H9 (cell line): ENCODE data around the gene ART3. TPM values are rescaled to one million over a fixed set of nuclear protein-coding genes. Genes with fewer than 3 reads are reported as not detected.

Experiments used
- DNase-seq: peaks from one replicate; pipeline ENCODE4 v3.0.0-alpha.2; 2017
- H2AFZ ChIP-seq: one replicate; pipeline ENCODE4 v1.6.1; 2013; ENCODE audit warnings: mild to moderate bottlenecking, low read length, control low read depth, moderate library complexity
- H2AK5ac ChIP-seq: 2 replicates; pipeline ENCODE4 v1.6.1; 2013; ENCODE audit warnings: low read length, control low read depth, mixed read lengths; ENCODE audit not compliant: insufficient read length
- H2BK120ac ChIP-seq: one replicate; pipeline ENCODE4 v1.6.1; 2013; ENCODE audit warnings: low read depth, mild to moderate bottlenecking, low read length, control low read depth, inconsistent platforms; ENCODE audit not compliant: poor library complexity, severe bottlenecking
- H2BK12ac ChIP-seq: 2 replicates; pipeline ENCODE4 v1.6.1; 2013; ENCODE audit warnings: low read length, control low read depth, mixed read lengths, low read depth; ENCODE audit not compliant: insufficient read length
- H2BK15ac ChIP-seq: 2 replicates; pipeline ENCODE4 v1.6.1; 2013; ENCODE audit warnings: low read depth, low read length, control low read depth
- H2BK20ac ChIP-seq: one replicate; pipeline ENCODE4 v1.6.1; 2013; ENCODE audit warnings: low read depth, mild to moderate bottlenecking, low read length, control low read depth, inconsistent platforms; ENCODE audit not compliant: poor library complexity, severe bottlenecking
- H2BK5ac ChIP-seq: 2 replicates; pipeline ENCODE4 v1.6.1; 2013; ENCODE audit warnings: low read length, control low read depth, mixed read lengths; ENCODE audit not compliant: insufficient read length
- H3K14ac ChIP-seq: 2 replicates; pipeline ENCODE4 v1.6.1; 2013; ENCODE audit warnings: low read length, control low read depth; ENCODE audit not compliant: insufficient read depth
- H3K18ac ChIP-seq: 2 replicates; pipeline ENCODE4 v1.6.1; 2013; ENCODE audit warnings: low read depth, mild to moderate bottlenecking, mixed read lengths, low read length, control low read depth; ENCODE audit not compliant: insufficient read length
- H3K23ac ChIP-seq: 2 replicates; pipeline ENCODE4 v1.6.1; 2013; ENCODE audit warnings: low read length, control low read depth, mixed read lengths, low read depth; ENCODE audit not compliant: insufficient read length
- H3K23me2 ChIP-seq: 2 replicates; pipeline ENCODE4 v1.6.1; 2013; ENCODE audit warnings: low read depth, mild to moderate bottlenecking, mixed read lengths, low read length, control low read depth; ENCODE audit not compliant: insufficient read length, poor library complexity, severe bottlenecking
- H3K27ac ChIP-seq: 2 replicates; pipeline ENCODE4 v1.5.1; 2013; ENCODE audit warnings: low read length, control low read depth, mixed read lengths, low read depth; ENCODE audit not compliant: insufficient read length
- H3K27me3 ChIP-seq: 2 replicates; pipeline ENCODE4 v1.6.1; 2013; ENCODE audit warnings: low read length, control low read depth, inconsistent platforms; ENCODE audit not compliant: insufficient read depth
- H3K4ac ChIP-seq: 2 replicates; pipeline ENCODE4 v1.6.1; 2013; ENCODE audit warnings: low read depth, mild to moderate bottlenecking, control low read depth, inconsistent platforms, low read length, moderate library complexity
- H3K4me1 ChIP-seq: 2 replicates; pipeline ENCODE4 v1.6.1; 2013; ENCODE audit warnings: low read length, control low read depth, inconsistent platforms; ENCODE audit not compliant: insufficient read depth
- H3K4me2 ChIP-seq: 2 replicates; pipeline ENCODE4 v1.6.1; 2013; ENCODE audit warnings: low read length, control low read depth, mixed read lengths; ENCODE audit not compliant: insufficient read length, insufficient read depth
- H3K56ac ChIP-seq: 2 replicates; pipeline ENCODE4 v1.6.1; 2013; ENCODE audit warnings: low read depth, mild to moderate bottlenecking, mixed read lengths, low read length, control low read depth; ENCODE audit not compliant: insufficient read length
- H3K79me1 ChIP-seq: 2 replicates; pipeline ENCODE4 v1.6.1; 2013; ENCODE audit warnings: low read depth, mild to moderate bottlenecking, moderate library complexity, low read length, control low read depth, inconsistent platforms; ENCODE audit not compliant: insufficient read depth, poor library complexity, severe bottlenecking
- H3K79me2 ChIP-seq: 2 replicates; pipeline ENCODE4 v1.6.1; 2013; ENCODE audit warnings: low read length, control low read depth, inconsistent platforms; ENCODE audit not compliant: insufficient read depth
- H3K9ac ChIP-seq: 2 replicates; pipeline ENCODE4 v1.6.1; 2013; ENCODE audit warnings: low read length, control low read depth, mixed read lengths; ENCODE audit not compliant: insufficient read length; ENCODE audit errors: extremely low read depth
- H3K9me3 ChIP-seq: one replicate; pipeline ENCODE4 v1.6.1; 2013; ENCODE audit warnings: low read depth, low read length, inconsistent platforms; ENCODE audit not compliant: control insufficient read depth
- H3T11ph ChIP-seq: one replicate; pipeline ENCODE4 v1.6.1; 2013; ENCODE audit warnings: mild to moderate bottlenecking, low read length, control low read depth, inconsistent platforms
- H4K20me1 ChIP-seq: one replicate; pipeline ENCODE4 v1.6.1; 2013; ENCODE audit not compliant: control insufficient read depth, insufficient read length, insufficient read depth
- H4K5ac ChIP-seq: 2 replicates; pipeline ENCODE4 v1.6.1; 2013; ENCODE audit warnings: low read depth, mild to moderate bottlenecking, mixed read lengths, low read length, control low read depth; ENCODE audit not compliant: insufficient read length
- H4K8ac ChIP-seq: replicated peaks from 2 replicates; pipeline ENCODE4 v1.6.1; 2013; ENCODE audit warnings: low read length, control low read depth, mixed read lengths, low read depth; ENCODE audit not compliant: insufficient read length
- H4K91ac ChIP-seq: 2 replicates; pipeline ENCODE4 v1.6.1; 2013; ENCODE audit warnings: low read depth, mild to moderate bottlenecking, moderate library complexity, mixed read lengths, low read length, control low read depth; ENCODE audit not compliant: insufficient read length
- H3K27ac Mint-ChIP-seq, 3 experiments: 2 replicates in 2 of 3; 3 replicates in 1 of 3; pipeline ENCODE4 v1.8.0; 2020 to 2021; ENCODE audit warnings: mixed read lengths in 3 of 3, mild to moderate bottlenecking in 1 of 3, moderate library complexity in 1 of 3
- H3K27me3 Mint-ChIP-seq: 2 replicates; pipeline ENCODE4 v1.8.0; 2021; ENCODE audit warnings: low read depth, mild to moderate bottlenecking, moderate library complexity, mixed read lengths
- H3K36me3 Mint-ChIP-seq, 3 experiments: 2 replicates in 2 of 3; 3 replicates in 1 of 3; pipeline ENCODE4 v1.8.0; 2020 to 2021; ENCODE audit warnings: low read depth in 3 of 3, mixed read lengths in 3 of 3; ENCODE audit not compliant: insufficient read depth in 1 of 3
- H3K4me1 Mint-ChIP-seq, 2 experiments: 2 replicates each; pipeline ENCODE4 v1.8.0; 2020; ENCODE audit warnings: mixed read lengths in 2 of 2
- H3K4me3 Mint-ChIP-seq, 2 experiments: 2 replicates in 1 of 2; 3 replicates in 1 of 2; pipeline ENCODE4 v1.8.0; 2020 to 2021; ENCODE audit warnings: mild to moderate bottlenecking in 2 of 2, mixed read lengths in 2 of 2, moderate library complexity in 1 of 2
- H3K9me3 Mint-ChIP-seq, 2 experiments: 2 replicates in 1 of 2; 3 replicates in 1 of 2; pipeline ENCODE4 v1.8.0; 2020; ENCODE audit warnings: mild to moderate bottlenecking in 2 of 2, mixed read lengths in 2 of 2, moderate library complexity in 1 of 2
- CTCF ChIP-seq: fragments of 200-600 bp; sonication (generic); conservative IDR thresholded peaks from 3 replicates; pipeline ENCODE4 v1.8.0; 2021; ENCODE audit warnings: antibody characterized with exemption, mild to moderate bottlenecking
- WGBS: extraction: QIAGEN DNeasy Blood & Tissue Kit; methylation state at CpG from one replicate; pipeline ENCODE4 v1.1.7; 2013; ENCODE audit warnings: missing lambda C conversion rate, low lambda C conversion rate, mixed read lengths; ENCODE audit not compliant: insufficient read length; ENCODE audit errors: extremely low coverage; 5-methylcytosine and 5-hydroxymethylcytosine counted together
- total RNA-seq: library from RNA; stranded (reverse); gene quantifications from 2 replicates; pipeline ENCODE4 v1.2.1, GENCODE V29; 2021

The ART3 gene
- total RNA-seq, 1 experiment from 2014 or later = 0.74 TPM

GRCh38 chr4:76035141-76035540 lies 39.4 kb upstream of the ART3 start:
- H3K27ac Mint-ChIP-seq = no peak overlapping the region
- Histone ChIP-seq H2AFZ (no peak overlapping the region), H2BK120ac (no peak overlapping the region)

More at GRCh38 chr4:76035141-76035540, 39.4 kb upstream of the ART3 start:
- Mint-ChIP-seq H3K9me3 (no peaks in the 10 kb centered on the region), H3K4me1 (no peaks in the 10 kb centered on the region), H3K4me3 (no peak overlapping the region), H3K36me3 (no peaks in the 10 kb centered on the region), H3K27me3 (peaks cover 1% of the 10 kb centered on the region; the same call in 1 of the 2 replicates)
- Histone ChIP-seq H3K18ac (no peak overlapping the region), H3K79me1 (no peaks in the 10 kb centered on the region), H3K23me2 (no peaks in the 10 kb centered on the region), H3K14ac (no peak overlapping the region), H3K4me1 (no peaks in the 10 kb centered on the region), H3K9me3 (no peaks in the 10 kb centered on the region), H2AK5ac (no peak overlapping the region), H3K23ac (no peak overlapping the region), H3K4me2 (no peak overlapping the region), H3K4ac (no peak overlapping the region), H4K20me1 (no peaks in the 10 kb centered on the region), H2BK12ac (no peak overlapping the region), H3K27me3 (no peaks in the 10 kb centered on the region), H2BK5ac (no peak overlapping the region), H3K27ac (no peak overlapping the region), H4K91ac (no peak overlapping the region), H4K8ac (no peak overlapping the region), H2BK20ac (no peak overlapping the region), H4K5ac (no peak overlapping the region), H3K79me2 (no peaks in the 10 kb centered on the region), H2BK15ac (no peak overlapping the region), H3T11ph (no peak overlapping the region), H3K56ac (no peak overlapping the region), H3K9ac (no peak overlapping the region)
- WGBS = no CpG with 5 or more reads among the region's 3 CpGs
- TF ChIP-seq CTCF = no peak
- no peak for DNase-seq
